Tongue (tissue), 2 donors: ENCODE measurements around the gene SETDB1. TPM values are rescaled to one million over a fixed set of nuclear protein-coding genes. Genes with fewer than 3 reads are reported as not detected.
"Not testable (repeated sequence)": the region's sequence is repeated elsewhere in the genome, so short reads cannot be mapped to it uniquely, and the experiment has no call there.

Experiments used
- DNase-seq: peaks from one replicate; pipeline ENCODE4 v3.0.0-alpha.2; 2015
- total RNA-seq: library from RNA; depleted of rRNA; stranded (reverse); fragments of >200 nt; gene quantifications from one replicate; pipeline ENCODE4 v1.2.3, GENCODE V29; 2014

Gene SETDB1
- total RNA-seq = 31.0 TPM

DNA sequence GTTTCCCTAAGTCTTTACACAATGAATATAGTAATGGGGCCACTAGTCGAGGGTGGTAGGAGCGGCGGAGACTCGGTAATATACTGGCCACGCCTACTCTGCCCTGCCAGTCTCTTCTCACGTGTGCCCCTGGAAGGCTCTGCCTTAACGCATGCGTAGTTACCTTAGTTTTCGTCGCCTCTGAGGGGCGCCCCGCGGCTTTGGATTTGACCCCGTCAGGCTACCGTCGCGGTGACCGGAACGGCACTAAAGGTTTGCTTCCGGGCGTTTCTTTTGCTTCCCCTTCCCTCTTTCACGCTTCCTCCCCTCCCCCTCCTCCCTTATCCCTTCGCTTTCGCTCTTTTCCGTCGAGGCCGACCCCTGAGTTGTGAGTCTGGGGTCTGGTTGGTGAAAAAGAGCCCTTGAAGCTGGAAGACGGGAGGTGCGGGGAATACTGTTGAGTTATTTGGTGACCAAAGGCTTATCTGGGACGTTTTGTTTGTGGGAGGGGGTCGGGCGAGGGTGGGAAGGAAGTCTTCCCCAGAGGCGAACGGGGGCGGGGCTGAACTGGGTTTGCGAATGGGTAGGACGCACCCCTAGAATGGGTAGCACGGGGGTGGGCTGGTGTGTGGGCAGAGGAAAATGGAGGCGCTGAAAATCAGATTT is at the start of gene SETDB1:
TSS of gene SETDB1 (plus strand) at position 267 of the 645 bp plus-strand sequence. CDS start 1,352 bp downstream, outside the sequence.
- DNase-seq = peak; percentile 99

DNA sequence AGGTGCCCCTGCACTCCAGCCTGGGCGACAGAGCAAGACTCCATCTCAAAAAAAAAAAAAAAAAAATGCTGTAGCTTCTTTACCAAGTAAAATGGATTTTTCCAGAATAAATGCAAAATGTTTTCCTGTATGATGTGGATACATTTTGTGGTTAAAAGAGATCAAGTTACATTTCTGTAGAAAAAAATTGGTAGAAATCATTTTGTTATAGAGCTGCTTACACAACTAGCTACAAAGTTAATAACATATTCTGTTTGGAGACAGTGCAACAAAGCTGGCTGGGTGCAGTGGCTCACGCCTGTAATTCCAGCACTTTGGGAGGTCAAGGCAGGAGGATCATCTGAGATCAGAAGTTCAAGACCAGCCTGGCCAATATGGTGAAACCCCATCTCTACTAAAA is 47.2 kb upstream of the SETDB1 start:
- not testable (repeated sequence) for DNase-seq

DNA sequence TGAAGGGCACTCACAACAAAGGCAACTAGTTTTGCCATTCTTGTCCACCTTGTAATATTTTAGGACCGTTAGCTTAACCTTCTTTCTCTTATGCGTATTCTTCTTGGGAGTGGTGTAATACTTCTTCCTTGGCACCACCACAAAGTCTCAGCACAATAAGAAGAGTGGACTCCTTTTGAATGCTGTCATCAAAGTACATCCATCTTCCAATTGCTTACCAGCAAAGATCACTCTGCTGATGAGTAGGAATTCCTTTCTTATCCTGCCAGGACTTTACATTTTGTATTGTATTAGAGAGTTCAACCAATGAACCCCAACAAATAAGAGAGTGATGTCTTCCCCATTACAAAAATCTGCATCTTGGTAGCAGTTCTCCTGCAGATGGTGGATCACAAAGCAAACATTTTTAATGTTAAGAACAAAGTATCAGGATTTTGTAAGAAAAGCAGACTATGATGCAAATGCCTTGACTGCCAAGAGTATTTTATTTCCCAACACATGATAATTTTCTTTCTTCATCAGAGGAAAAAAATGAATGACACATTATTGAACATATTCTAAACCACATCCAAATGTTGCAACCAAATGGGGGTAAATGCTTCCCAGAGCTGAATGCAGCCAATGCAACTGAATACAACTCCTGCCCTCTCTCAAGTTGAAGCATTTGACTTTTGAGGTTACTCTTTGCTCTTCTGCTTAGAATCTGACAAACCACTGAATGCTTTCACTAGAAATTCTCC is 44.7 kb upstream of the SETDB1 start:
- no peak for DNase-seq

DNA sequence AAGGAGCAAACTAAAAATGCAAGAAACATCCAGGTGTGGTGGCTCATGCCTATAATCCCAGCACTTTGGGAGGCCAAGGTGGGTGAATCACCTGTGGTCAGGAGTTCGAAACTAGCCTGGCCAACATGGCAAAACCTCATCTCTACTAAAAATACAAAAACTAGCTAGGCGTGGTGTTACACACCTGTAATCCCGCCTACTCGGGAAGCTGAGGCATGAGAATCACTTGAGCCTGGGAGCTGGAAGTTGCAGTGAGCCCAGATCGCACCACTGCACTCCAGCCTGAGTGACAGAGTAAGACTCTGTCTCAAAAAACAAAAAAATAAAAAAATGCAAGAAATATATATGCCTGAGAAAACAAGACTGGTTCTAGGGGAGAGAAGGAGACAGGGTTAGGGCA is 43.0 kb upstream of the SETDB1 start:
- not testable (repeated sequence) for DNase-seq

DNA sequence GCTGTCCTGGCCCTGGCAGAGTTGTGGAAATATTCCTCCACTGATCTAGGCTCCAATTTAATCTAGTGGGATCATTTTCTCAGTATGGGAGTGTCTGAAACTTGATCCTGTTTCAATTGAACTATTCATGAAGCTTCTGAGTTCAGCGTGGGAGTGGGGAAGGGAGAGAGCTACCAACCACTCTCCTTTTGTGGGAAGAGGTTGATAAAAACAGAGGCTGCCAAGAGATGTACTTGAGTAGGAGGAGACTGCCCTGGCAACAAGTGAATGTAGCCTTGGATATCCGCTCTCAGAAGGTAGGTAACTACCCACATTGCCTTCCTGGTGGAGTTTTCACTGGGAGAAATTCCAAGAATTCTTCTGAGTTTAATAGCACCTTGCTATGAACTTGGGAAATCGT is 39.1 kb upstream of the SETDB1 start, which contains the start of gene CTXND2:
TSS of gene CTXND2 (plus strand) at position 119 of the 400 bp plus-strand sequence. CDS start 25,179 bp downstream, outside the sequence.
- no peak for DNase-seq

DNA sequence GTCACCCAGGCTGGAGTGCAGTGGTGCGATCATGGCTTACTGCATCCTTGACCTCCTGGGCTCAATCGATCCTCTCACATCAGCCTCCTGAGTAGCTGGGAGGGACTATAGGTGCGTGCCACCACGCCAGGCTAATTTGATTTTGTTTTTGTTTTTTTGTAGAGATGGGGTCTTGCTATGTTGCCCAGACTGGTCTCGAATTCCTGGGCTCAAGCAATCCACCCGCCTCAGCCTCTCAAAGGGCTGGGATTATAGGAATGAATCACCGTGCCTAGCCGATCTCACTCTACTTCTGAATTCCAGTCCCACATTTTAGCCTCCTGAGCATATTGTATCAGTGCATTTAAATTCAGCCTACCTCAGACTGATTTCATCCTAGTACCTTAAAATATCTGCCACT is 37.4 kb upstream of the SETDB1 start:
- DNase-seq = no peak

DNA sequence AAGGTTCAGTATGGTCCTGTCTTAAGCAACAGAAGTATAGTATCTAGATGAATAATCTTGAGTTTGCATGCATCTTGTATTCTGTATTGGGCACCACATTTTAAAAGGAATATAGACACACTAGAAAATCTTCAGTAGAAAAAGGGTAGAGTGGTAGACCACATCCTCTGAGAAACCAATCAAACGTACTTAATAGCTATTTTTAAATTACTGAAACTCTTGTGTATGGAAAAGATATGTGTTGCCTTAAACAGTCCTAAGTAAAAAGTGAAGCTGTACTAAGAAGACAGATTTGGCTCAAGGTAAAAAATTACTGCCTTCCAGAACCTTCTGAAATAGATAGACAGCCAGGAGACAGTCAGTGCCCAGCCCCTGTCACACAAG is 36.1 kb upstream of the SETDB1 start:
- no peak for DNase-seq

DNA sequence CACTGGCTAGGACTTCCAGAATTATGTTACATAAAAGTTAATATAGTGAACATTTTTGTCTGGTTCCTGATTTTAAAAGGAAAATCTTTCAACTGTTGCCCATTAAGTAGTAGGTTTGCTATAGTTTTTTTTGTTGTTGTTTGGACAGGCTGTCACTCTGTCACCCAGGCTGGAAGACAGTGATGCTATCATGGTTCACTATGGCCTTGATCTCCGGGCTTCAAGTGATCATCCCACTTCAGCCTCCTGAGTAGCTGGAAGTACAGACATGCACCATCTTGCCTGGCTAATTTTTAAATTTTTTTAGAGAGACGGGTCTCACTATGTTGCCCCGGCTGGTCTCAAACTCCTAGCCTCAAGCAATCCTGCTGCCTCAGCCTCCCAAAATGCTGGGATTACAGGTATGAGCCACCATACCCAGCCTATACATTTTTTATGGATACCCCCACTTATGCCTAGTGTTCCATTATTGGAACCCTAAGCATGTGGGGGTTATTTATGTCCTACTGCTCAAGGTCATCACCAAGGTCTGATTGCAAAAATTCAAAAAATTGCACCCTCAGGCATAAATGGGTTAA is 32.7 kb upstream of the SETDB1 start:
- DNase-seq = no peak

DNA sequence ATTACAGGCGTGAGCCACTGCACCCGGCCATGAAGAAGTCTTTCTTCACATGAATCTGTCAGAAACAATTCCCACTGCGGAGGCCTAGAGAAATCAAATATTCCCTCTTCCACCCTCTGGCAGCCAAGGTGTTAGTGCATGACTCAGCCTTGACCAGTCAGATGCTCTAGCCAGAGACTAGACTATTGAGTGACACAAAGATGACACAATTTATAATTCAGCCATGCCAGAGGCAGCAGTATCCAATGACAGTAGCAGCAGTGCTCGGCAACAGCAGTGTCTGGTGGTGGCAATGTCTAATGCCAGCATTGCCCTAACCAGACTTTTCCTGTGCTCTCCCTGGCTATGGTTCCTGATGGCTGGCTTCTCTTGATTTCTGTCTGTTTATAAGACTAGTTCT is 30.5 kb upstream of the SETDB1 start:
- DNase-seq = no peak

DNA sequence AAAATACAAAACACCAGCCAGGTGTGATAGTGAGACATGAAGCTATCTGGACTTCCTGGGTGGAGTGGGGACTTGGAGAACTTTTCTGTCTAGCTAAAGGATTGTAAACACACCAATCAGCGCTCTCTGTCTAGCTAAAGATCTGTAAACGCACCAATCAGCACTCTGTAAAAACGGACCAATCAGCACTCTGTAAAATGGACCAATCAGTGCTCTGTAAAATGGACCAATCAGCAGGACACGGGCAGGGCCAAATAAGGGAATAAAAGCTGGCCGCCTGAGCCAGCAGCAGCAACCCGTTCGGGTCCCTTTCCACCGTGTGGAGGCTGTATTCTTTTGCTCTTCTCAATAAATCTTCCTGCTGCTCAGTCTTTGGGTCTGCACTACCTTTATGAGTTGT is 26.4 kb upstream of the SETDB1 start:
- DNase-seq = not testable (repeated sequence)

DNA sequence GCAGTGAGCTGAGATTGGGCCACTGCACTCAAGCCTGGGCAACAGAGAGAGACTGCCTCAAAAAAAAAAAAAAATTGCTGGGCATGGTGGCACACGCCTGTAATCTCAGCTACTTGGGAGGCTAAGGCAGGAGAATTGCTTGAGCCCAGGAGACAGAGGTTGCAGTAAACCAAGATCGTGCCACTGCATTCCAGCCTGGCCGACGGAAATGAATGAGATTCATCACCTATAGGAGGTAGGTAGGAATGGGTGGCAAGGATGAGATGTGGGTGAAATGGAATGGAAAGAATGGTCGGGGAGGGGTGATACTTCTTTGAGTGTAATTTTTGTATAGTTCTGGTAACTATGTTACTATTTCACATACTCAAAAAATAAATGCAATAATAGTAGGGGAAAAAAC is 23.8 kb upstream of the SETDB1 start:
- DNase-seq = no peak

DNA sequence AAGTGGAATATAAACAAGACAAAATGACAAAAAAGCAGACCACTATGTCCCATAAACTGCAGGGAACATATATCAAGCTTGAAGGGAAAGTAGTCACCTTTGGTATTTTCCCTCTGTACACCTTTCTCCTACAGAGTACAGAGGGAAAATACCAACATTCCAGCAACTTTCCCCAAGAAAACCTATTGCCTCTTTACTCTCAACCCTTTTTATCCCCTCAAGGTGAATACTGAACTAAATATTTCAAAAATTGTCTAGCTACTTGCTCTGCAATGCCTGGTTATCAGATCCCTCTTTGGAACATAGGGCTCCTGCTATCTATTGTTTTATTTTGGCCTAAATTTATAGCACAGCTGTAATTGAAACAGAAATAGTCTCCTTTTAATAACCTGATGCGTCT is 23.4 kb upstream of the SETDB1 start:
- DNase-seq = no peak

DNA sequence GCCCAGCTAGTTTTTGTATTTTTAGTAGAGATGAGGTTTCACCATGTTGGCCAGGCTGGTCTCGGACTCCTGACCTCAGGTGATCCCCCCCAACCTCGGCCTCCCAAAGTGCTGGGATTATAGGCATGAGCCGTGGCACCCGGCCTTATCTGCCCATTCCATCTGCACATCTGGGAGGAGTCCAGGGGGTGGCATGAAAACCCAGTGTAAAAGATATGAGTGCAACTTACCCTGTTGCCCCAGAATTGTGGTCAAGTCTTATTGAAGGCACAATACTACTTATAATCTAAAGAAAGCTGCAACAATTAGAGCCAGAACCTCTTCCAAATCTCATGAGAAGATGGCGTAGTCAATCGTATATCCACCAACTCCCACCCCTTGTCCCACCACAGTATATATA is 20.9 kb upstream of the SETDB1 start:
- DNase-seq = no peak

DNA sequence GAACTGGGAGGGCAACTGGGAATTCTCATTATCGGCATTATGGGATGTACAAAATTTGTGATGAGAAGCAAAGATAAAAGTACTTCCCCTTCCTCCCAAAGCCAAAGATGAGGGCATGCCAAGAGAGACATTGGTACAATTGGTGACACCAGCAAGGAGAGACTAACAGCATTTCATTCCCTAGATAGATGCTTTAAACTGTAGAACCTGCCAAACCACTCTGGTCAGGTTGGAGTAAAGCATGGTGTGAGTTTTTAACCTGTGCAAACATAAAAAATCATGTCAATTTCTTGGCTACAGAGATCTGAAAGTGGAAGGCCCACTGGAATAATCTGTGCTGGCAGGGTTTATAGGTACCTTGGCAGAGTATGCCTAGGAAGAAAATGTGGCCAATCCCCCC is 19.8 kb upstream of the SETDB1 start:
- no peak for DNase-seq

DNA sequence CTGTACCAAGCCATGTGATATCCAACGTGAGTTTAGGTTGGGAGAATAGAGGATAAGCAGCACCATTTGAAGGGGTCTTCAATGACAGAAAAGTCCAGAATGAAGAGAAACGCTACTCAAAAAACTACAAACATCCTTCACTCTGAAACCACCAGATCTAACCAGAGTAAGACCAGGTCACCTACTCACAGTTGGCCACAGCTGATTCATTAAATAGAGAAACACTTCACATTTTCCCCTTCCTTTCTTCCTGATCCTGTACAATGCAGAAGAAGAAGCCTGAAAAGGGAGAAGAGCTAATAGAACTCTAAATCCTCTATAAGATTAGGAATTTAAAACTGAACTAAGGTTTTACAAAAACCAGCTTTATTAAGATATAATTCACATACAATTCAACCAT is 19.4 kb upstream of the SETDB1 start:
- DNase-seq = no peak

DNA sequence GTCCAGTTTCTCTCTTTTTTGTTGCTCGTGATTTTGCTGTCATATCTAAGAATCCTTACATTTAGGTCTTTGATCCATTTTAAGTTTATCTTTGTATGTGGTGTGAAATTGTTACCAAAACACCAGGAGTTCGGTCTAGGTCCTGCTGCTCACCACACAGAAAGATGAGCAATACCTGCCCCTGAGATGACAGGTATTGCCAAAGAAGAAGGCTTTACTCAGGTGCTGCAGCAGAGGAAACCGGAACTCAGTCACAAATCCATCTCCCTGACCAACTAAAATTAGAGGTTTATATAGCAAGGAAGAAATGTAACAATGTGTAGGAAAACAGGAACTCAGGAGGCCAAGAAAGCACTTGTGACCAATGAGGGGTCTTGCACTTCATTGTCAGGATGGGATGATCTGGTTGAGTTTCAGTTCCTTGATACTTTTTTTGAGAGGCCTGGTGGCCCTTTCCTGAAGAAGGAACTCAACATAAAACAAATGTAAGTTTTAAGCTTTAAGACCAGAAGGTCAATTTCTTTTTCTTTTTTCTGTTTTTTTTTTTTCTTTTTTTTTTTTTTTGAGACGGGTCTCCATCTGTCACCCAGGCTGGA is 16.5 kb upstream of the SETDB1 start:
- DNase-seq = no peak

DNA sequence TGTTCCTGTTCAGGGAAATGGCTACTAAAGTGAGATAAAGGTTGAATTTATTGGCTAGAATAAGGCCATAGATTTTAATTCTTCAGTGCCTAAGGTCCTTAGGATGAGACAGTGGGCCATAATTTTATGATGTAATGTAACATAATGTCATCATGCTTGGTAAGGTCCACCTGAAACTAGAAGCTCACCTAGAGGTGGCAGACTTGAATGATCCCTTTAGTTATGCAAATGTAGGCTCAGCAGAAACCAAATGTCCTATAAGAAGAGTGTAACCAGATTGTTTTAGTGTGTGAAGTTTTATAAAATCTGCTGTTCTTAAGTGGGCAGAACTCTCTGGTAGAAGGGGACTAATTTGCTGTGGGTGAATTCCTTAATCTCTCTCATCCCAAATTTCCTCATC is 13.5 kb upstream of the SETDB1 start:
- DNase-seq = no peak

DNA sequence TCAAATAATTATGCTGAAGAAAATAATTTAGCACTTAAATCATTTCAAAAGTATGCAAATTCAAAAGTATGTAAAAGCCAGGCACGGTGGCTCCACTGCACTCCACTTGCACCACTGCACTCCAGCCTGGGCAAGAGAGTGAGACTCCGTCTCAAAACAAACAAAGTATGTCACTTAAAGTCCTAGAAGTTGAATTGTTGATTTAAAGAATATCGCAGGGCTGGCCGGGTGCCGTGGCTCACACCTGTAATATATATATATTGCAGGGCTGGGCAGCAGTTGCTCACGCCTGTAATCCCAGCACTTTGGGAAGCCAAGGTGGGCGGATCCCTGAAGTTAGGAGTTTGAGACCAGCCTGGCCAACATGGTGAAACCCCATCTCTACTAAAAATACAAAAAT is 8.8 kb upstream of the SETDB1 start:
- DNase-seq = no peak

DNA sequence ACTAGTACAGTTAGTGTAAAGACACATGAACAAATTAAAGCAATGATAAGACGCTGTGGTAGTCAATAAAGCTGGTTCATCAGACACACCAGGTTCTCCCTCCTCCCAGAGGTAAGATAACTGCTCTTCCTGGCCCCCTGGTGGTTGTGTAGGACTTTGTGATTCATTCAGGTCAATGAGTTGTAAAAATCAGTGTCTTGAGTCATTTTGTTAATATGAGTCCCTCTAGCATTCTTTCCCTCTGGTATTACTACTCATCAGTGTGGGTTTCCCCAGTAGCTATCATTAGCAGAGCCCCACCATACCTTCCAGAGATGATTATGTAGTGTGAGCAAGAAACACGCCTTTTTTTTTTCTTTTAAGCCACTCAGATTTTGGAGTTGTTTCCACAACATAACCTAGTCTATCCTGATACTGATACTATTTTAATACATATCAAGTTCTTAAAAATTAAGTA is 3.6 kb upstream of the SETDB1 start:
- DNase-seq = peak; percentile 74

DNA sequence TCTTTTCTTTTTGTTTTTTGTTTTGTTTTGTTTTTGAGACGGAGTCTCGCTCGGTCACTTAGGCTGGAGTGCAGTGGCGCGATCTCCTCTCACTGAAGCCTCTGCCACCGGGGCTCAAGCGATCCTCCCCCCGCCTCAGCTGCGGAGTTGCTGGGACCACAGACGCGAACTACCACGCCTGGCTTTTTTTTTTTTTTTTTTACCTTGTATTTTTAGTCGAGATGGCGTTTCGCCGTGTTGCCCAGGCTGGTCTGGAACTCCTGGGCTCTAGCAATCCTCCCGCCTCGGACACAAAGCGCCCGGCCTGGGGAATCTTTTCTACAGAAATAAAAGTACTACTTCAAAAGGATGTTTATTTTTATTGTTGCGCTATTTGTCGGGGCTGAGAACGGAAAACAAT is 1.1 kb upstream of the SETDB1 start:
- peak; percentile 20 for DNase-seq

DNA sequence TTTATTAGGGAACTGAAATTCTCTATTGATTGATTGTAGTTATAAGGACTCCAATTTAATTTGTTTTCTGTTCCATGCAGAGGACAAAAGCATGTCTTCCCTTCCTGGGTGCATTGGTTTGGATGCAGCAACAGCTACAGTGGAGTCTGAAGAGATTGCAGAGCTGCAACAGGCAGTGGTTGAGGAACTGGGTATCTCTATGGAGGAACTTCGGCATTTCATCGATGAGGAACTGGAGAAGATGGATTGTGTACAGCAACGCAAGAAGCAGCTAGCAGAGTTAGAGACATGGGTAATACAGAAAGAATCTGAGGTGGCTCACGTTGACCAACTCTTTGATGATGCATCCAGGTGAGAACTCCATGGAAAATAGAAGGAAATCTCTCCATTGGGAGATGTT is 1.5 kb downstream of the SETDB1 start:
- no peak for DNase-seq

DNA sequence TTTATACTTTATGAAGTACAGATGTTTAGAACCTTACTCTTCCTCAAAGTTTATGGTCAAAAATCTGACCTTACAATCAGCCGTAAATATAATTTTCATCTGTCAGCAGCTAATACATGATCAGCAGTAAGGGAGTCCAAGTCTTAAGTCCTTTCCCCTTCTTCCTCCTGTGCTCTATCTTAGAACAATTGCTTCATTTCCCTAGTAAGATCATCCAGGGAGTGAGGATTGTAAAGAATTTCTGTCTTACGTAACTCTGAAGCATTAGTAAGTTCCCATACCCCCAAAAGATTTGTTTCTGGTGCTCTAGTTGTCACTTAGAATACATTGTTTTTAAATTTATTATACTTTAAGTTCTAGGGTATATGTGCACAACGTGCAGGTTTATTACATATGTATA is 2.1 kb downstream of the SETDB1 start:
- no peak for DNase-seq

DNA sequence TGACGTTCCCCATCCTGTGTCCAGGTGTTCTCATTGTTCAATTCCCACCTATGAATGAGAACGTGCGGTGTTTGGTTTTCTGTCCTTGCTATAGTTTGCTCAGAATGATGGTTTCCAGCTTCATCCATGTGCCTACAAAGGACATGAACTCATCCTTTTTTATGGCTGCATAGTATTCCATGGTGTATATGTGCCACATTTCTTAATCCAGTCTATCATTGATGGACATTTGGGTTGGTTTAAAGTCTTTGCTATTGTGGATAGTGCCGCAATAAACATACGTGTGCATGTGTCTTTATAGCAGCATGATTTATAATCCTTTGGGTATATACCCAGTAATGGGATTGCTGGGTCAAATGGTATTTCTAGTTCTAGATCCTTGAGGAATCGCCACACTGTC is 2.6 kb downstream of the SETDB1 start:
- not testable (repeated sequence) for DNase-seq
